MM.1S (cell line): ENCODE data around the gene HOXD4.

Experiments used
- DNase-seq: peaks from one replicate; pipeline ENCODE4 v3.0.0-alpha.2; 2015
- H2AFZ ChIP-seq: fragments of 300-600 bp; sonication (generic); 2 replicates; pipeline ENCODE4 v1.6.0; 2016; ENCODE audit warnings: antibody characterized with exemption, low read length
- H3F3A ChIP-seq: fragments of 300-600 bp; sonication (generic); 2 replicates; pipeline ENCODE4 v1.6.1; 2016; ENCODE audit warnings: mild to moderate bottlenecking, antibody characterized with exemption, low read length, moderate library complexity, mixed read lengths; ENCODE audit not compliant: insufficient read depth
- H3K27ac ChIP-seq: fragments of 300-600 bp; sonication (generic); 2 replicates; pipeline ENCODE4 v1.5.1; 2016; ENCODE audit warnings: mild to moderate bottlenecking, low read length
- H3K27me3 ChIP-seq: fragments of 300-600 bp; sonication (generic); replicated peaks from 2 replicates; pipeline ENCODE4 v1.6.0; 2016; ENCODE audit warnings: low read length; ENCODE audit not compliant: insufficient read depth
- H3K36me3 ChIP-seq: fragments of 300-600 bp; sonication (generic); replicated peaks from 2 replicates; pipeline ENCODE4 v1.6.1; 2016; ENCODE audit warnings: mild to moderate bottlenecking, low read length, mixed read lengths; ENCODE audit not compliant: insufficient read depth
- H3K4me1 ChIP-seq: fragments of 300-600 bp; sonication (generic); 2 replicates; pipeline ENCODE4 v1.6.1; 2016; ENCODE audit warnings: low read length, mixed read lengths
- H3K4me2 ChIP-seq: fragments of 300-600 bp; sonication (generic); 2 replicates; pipeline ENCODE4 v1.6.0; 2016; ENCODE audit warnings: low read depth, low read length
- H3K4me3 ChIP-seq: fragments of 300-600 bp; sonication (generic); 2 replicates; pipeline ENCODE4 v1.5.1; 2016; ENCODE audit warnings: low read length, mixed read lengths
- H3K79me2 ChIP-seq: fragments of 300-600 bp; sonication (generic); 2 replicates; pipeline ENCODE4 v1.6.1; 2016; ENCODE audit warnings: mixed run types, low read length, mixed read lengths
- H3K9ac ChIP-seq: fragments of 300-600 bp; sonication (generic); 2 replicates; pipeline ENCODE4 v1.6.1; 2016; ENCODE audit warnings: low read length, mixed read lengths
- H3K9me2 ChIP-seq: fragments of 300-600 bp; sonication (generic); replicated peaks from 2 replicates; pipeline ENCODE4 v1.6.1; 2016; ENCODE audit warnings: mild to moderate bottlenecking, low read length, mixed read lengths; ENCODE audit not compliant: insufficient read depth
- H3K9me3 ChIP-seq: fragments of 300-600 bp; sonication (generic); replicated peaks from 2 replicates; pipeline ENCODE4 v1.6.1; 2016; ENCODE audit warnings: mild to moderate bottlenecking, low read length, mixed read lengths; ENCODE audit not compliant: insufficient read depth
- H4K20me1 ChIP-seq: fragments of 300-600 bp; sonication (generic); 2 replicates; pipeline ENCODE4 v1.6.1; 2016; ENCODE audit warnings: mild to moderate bottlenecking, low read length, moderate library complexity, mixed read lengths; ENCODE audit not compliant: insufficient read depth
- EZH2 ChIP-seq: fragments of 300-600 bp; sonication (generic); optimal IDR thresholded peaks from 2 replicates; pipeline ENCODE3; 2017; ENCODE audit warnings: low read depth, mild to moderate bottlenecking, antibody characterized with exemption, low read length, mixed read lengths
- EZH2phosphoT487 ChIP-seq: fragments of 300-600 bp; sonication (generic); IDR thresholded peaks from 2 replicates; pipeline ENCODE4 v1.6.1; 2018; ENCODE audit warnings: antibody characterized with exemption, low read length
- TF ChIP-seq, protein P1 (sequence below): fragments of 300-600 bp; sonication (generic); IDR thresholded peaks from 2 replicates; pipeline ENCODE4 v1.5.1; 2016; ENCODE audit warnings: antibody characterized with exemption, low read length, mixed read lengths

The HOXD4 gene

DNA sequence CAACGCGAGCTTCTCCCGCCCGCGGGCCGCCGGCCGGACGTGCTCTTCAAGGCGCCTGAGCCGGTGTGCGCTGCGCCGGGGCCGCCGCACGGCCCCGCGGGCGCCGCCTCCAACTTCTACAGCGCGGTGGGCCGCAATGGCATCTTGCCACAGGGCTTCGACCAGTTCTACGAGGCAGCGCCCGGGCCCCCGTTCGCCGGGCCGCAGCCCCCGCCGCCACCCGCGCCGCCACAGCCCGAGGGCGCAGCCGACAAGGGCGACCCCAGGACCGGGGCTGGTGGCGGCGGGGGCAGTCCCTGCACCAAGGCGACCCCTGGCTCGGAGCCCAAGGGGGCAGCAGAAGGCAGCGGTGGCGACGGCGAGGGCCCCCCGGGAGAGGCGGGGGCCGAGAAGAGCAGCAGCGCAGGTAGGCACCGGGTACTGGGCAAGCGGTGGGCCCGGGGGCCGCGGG lies 43.6 kb upstream of the HOXD4 start:
- no peaks in the 10 kb centered on the region for H3K9me2 ChIP-seq
- no peak overlapping the region for H2AFZ ChIP-seq
- H3K4me3 ChIP-seq, result no peak overlapping the region
- no peaks in the 10 kb centered on the region for H3K4me1 ChIP-seq
- DNase-seq, result no peak
- no peak overlapping the region for H3K9ac ChIP-seq
- peaks cover 44% of the 10 kb centered on the region for H3K27me3 ChIP-seq
- no peaks in the 10 kb centered on the region for H4K20me1 ChIP-seq
- H3K27ac ChIP-seq, result no peak overlapping the region
- H3F3A ChIP-seq, result no peaks in the 10 kb centered on the region
- H3K9me3 ChIP-seq, result no peaks in the 10 kb centered on the region
- H3K79me2 ChIP-seq, result no peaks in the 10 kb centered on the region
- H3K36me3 ChIP-seq, result no peaks in the 10 kb centered on the region
- no peak overlapping the region for H3K4me2 ChIP-seq
- TF ChIP-seq, protein P1, sequence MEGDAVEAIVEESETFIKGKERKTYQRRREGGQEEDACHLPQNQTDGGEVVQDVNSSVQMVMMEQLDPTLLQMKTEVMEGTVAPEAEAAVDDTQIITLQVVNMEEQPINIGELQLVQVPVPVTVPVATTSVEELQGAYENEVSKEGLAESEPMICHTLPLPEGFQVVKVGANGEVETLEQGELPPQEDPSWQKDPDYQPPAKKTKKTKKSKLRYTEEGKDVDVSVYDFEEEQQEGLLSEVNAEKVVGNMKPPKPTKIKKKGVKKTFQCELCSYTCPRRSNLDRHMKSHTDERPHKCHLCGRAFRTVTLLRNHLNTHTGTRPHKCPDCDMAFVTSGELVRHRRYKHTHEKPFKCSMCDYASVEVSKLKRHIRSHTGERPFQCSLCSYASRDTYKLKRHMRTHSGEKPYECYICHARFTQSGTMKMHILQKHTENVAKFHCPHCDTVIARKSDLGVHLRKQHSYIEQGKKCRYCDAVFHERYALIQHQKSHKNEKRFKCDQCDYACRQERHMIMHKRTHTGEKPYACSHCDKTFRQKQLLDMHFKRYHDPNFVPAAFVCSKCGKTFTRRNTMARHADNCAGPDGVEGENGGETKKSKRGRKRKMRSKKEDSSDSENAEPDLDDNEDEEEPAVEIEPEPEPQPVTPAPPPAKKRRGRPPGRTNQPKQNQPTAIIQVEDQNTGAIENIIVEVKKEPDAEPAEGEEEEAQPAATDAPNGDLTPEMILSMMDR, result no peak
- TF ChIP-seq EZH2phosphoT487, result no peak
- TF ChIP-seq EZH2, result no peak

DNA sequence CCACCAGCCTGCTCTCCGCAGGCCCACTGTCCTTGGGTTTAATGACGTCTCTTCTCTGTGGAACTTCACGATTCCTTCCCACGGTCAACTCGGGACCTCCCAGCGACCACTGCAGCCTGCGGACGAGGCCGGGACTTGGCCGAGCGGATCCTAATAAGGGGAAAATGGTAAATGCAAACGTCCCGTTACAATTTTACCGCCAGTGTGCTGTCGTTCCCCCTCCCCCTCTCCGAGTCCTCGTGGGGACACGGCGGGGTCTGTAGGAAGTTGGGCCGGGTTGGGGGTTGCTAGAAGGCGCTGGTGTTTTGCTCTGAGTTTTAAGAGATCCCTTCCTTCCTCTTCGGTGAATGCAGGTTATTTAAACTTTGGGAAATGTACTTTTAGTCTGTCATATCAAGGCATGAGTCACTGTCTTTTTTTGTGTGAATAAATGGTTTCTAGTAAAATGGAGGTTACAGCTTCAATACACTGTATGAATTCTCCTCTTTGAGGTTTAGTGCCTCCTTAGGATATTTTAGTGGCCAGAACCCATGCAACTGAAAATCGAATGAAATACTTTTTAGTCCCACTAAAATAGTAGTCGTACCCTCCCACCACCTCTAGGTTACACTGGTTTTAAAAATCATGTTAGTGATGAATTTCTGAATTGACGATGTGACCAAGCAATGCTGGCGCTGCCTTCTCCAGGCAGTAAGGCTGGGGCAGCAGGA lies 42.0 kb upstream of the HOXD4 start:
- no peaks in the 10 kb centered on the region for H3K9me3 ChIP-seq
- no peak overlapping the region for H3K4me2 ChIP-seq
- DNase-seq, result no peak
- no peaks in the 10 kb centered on the region for H3F3A ChIP-seq
- H4K20me1 ChIP-seq, result no peaks in the 10 kb centered on the region
- no peak overlapping the region for H3K4me3 ChIP-seq
- H3K9me2 ChIP-seq, result no peaks in the 10 kb centered on the region
- TF ChIP-seq EZH2 (no peak), EZH2phosphoT487 (no peak)
- TF ChIP-seq, protein P1, result no peak
- H3K4me1 ChIP-seq, result no peaks in the 10 kb centered on the region
- no peak overlapping the region for H2AFZ ChIP-seq
- no peak overlapping the region for H3K9ac ChIP-seq
- H3K36me3 ChIP-seq, result no peaks in the 10 kb centered on the region
- H3K27ac ChIP-seq, result no peak overlapping the region
- peaks cover 57% of the 10 kb centered on the region for H3K27me3 ChIP-seq
- no peaks in the 10 kb centered on the region for H3K79me2 ChIP-seq

DNA sequence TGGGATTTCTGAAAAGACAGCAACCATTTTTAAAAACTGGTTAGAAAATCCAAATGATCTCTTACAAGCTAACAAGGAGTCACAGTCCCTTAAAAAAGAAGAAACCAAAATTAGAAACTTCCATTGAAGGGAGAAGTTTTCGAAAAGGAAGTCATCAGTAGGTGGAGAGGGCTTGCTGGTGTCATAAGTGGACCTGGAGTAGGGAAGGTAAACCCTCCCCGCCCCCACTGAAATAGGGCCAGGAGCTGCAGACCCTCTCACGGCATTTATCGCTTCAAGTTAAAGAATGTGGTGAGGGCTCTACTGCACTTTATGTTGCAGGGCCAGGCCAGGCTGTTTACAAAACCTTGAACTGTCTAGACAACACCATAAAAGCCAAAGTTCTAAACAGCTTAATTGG lies 41.4 kb upstream of the HOXD4 start:
- H4K20me1 ChIP-seq, result no peaks in the 10 kb centered on the region
- H3K27ac ChIP-seq, result no peak overlapping the region

More for the DNA sequence above, 41.4 kb upstream of the HOXD4 start:
- Histone ChIP-seq H3K4me3 (no peak overlapping the region), H3K27me3 (peaks cover 62% of the 10 kb centered on the region), H3K79me2 (no peaks in the 10 kb centered on the region), H3K9me2 (no peaks in the 10 kb centered on the region), H3K9ac (no peak overlapping the region), H3K4me1 (no peaks in the 10 kb centered on the region), H3K4me2 (no peak overlapping the region), H2AFZ (no peak overlapping the region), H3K9me3 (no peaks in the 10 kb centered on the region), H3K36me3 (no peaks in the 10 kb centered on the region), H3F3A (no peaks in the 10 kb centered on the region)
- TF ChIP-seq EZH2phosphoT487, result no peak
- no peak for TF ChIP-seq EZH2
- TF ChIP-seq, protein P1, result no peak
- no peak for DNase-seq
